Measurements from ENCODE around the gene BMX. TPM values are rescaled to one million over a fixed set of nuclear protein-coding genes. Genes with fewer than 3 reads are reported as not detected.

BMX gene
- total and polyA plus RNA-seq, 2 donors (not counting 1 experiment from before 2014, with no cell fraction given), result not detected

DNA sequence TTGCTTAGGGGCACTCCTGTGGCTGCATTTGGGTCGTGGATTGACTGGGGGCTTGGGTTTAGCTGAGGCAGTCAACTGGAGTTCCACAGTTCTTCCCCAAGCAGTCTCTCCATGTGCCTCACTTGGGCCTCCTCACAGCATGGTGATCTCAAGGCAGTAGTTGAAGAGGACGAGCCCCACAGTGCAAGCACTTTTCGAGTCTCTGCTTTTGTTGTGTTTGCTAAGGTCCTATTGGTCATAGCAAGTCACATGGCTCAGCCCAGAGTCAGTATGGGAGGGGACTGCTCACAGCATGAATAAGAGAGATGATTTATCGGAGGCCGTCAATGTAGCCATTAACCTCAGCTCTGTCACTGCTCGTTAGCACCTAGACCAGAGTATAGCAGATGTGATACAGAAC is 29.7 kb downstream of the BMX start:
- CTCF ChIA-PET, result no interaction called here
- ATAC-seq (ENCODE audit: low read depth), result no peak
- intact Hi-C loops (cut with micrococcal nuclease), result no loop called here
- Histone ChIP-seq H3K79me2 (ENCODE audit: control insufficient read depth, insufficient read depth, low read length) (no peaks in the 10 kb centered on the region), H3K4me3 (ENCODE audit: control extremely low read depth in 1 of 5, extremely low read depth in 1 of 5, insufficient read depth in 1 of 5, low read depth in 2 of 5, low read length in 4 of 5) (no peak overlapping the region), H2AFZ (ENCODE audit: insufficient read depth, low read depth, low read length, poor library complexity, severe bottlenecking) (no peak overlapping the region), H3K9ac (ENCODE audit: low read length) (no peak overlapping the region), H4K20me1 (ENCODE audit: control insufficient read depth, insufficient read depth, low read length, poor library complexity, severe bottlenecking) (no peaks in the 10 kb centered on the region), H3K4me2 (replicated peaks; ENCODE audit: low read depth, low read length, poor library complexity, severe bottlenecking) (no peak overlapping the region), H3K27me3 (replicated peaks in 1 of 4; ENCODE audit: control extremely low read depth in 1 of 4, control insufficient read depth in 3 of 4, insufficient read depth in 4 of 4, low read length in 3 of 4) (peaks cover 0 to 6% (median 0%) of the 10 kb centered on the region in 4 experiments), H3K9me3 (ENCODE audit: control extremely low read depth in 1 of 3, control insufficient read depth in 2 of 3, insufficient read depth in 1 of 3, low read length in 2 of 3) (no peaks in the 10 kb centered on the region), H3K36me3 (replicated peaks in 1 of 2; ENCODE audit: control extremely low read depth in 1 of 2, control insufficient read depth in 1 of 2, extremely low read depth in 1 of 2, insufficient read depth in 2 of 2, low read length in 1 of 2) (no peaks in the 10 kb centered on the region), H3K4me1 (ENCODE audit: control insufficient read depth in 2 of 2, insufficient read depth in 2 of 2, low read length in 2 of 2) (no peaks in the 10 kb centered on the region), H3K27ac (ENCODE audit: low read length in 2 of 2) (no peak overlapping the region)
- WGBS (ENCODE audit: insufficient coverage), result 100% methylated on average over 1 of the region's 6 CpGs
- Mint-ChIP-seq H3K9me3 (ENCODE audit: insufficient read depth) (no peaks in the 10 kb centered on the region), H3K27me3 (no peaks in the 10 kb centered on the region), H3K27ac (no peak overlapping the region), H3K4me1 (no peaks in the 10 kb centered on the region), H3K4me3 (no peak overlapping the region)
- TF ChIP-seq, protein P1, sequence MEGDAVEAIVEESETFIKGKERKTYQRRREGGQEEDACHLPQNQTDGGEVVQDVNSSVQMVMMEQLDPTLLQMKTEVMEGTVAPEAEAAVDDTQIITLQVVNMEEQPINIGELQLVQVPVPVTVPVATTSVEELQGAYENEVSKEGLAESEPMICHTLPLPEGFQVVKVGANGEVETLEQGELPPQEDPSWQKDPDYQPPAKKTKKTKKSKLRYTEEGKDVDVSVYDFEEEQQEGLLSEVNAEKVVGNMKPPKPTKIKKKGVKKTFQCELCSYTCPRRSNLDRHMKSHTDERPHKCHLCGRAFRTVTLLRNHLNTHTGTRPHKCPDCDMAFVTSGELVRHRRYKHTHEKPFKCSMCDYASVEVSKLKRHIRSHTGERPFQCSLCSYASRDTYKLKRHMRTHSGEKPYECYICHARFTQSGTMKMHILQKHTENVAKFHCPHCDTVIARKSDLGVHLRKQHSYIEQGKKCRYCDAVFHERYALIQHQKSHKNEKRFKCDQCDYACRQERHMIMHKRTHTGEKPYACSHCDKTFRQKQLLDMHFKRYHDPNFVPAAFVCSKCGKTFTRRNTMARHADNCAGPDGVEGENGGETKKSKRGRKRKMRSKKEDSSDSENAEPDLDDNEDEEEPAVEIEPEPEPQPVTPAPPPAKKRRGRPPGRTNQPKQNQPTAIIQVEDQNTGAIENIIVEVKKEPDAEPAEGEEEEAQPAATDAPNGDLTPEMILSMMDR (IDR thresholded peaks at IDR 0.05), result no peak
- no peak for TF ChIP-seq EZH2 (IDR thresholded peaks at IDR 0.05; ENCODE audit: borderline replicate concordance, insufficient read depth, low read depth, low read length, poor library complexity, severe bottlenecking)
- no peak for DNase-seq
- POLR2A ChIA-PET, result no interaction called here

DNA sequence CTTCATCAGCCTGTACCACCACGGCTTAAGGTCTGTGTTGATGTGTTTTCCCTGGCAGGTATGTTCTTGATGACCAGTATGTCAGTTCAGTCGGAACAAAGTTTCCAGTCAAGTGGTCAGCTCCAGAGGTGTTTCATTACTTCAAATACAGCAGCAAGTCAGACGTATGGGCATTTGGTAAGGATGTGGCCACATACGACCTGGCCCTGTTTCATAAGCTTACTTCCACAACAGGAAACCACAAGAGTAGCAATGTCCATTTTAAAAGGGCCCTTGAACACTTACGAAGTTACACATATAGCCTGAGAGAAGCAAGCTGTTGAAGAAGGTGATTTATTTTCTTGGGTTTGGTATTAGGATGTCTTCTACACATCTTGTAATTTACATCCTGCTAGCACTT is 46.1 kb downstream of the BMX start:
- ChIA-PET POLR2A (no interaction called here), CTCF (no interaction called here)
- Mint-ChIP-seq H3K27me3 (no peaks in the 10 kb centered on the region), H3K27ac (no peak overlapping the region), H3K4me3 (no peak overlapping the region), H3K9me3 (ENCODE audit: insufficient read depth) (no peaks in the 10 kb centered on the region), H3K4me1 (no peaks in the 10 kb centered on the region)
- H3K27ac ChIP-seq (ENCODE audit: low read length in 2 of 2), result no peak overlapping the region
- DNase-seq (no peak), ATAC-seq (ENCODE audit: low read depth) (no peak)
- no peaks in the 10 kb centered on the region for H3K9me3 ChIP-seq (ENCODE audit: control extremely low read depth in 1 of 3, control insufficient read depth in 2 of 3, insufficient read depth in 1 of 3, low read length in 2 of 3)
- no peak overlapping the region for H3K4me2 ChIP-seq (replicated peaks; ENCODE audit: low read depth, low read length, poor library complexity, severe bottlenecking)
- no peaks in the 10 kb centered on the region for H3K4me1 ChIP-seq (ENCODE audit: control insufficient read depth in 2 of 2, insufficient read depth in 2 of 2, low read length in 2 of 2)
- H3K36me3 ChIP-seq (replicated peaks in 1 of 2; ENCODE audit: control extremely low read depth in 1 of 2, control insufficient read depth in 1 of 2, extremely low read depth in 1 of 2, insufficient read depth in 2 of 2, low read length in 1 of 2), result no peaks in the 10 kb centered on the region
- H4K20me1 ChIP-seq (ENCODE audit: control insufficient read depth, insufficient read depth, low read length, poor library complexity, severe bottlenecking), result no peaks in the 10 kb centered on the region
- WGBS (ENCODE audit: insufficient coverage), result no CpG with 5 or more reads among the region's 5 CpGs
- H2AFZ ChIP-seq (ENCODE audit: insufficient read depth, low read depth, low read length, poor library complexity, severe bottlenecking), result no peak overlapping the region
- H3K79me2 ChIP-seq (ENCODE audit: control insufficient read depth, insufficient read depth, low read length), result no peaks in the 10 kb centered on the region
- no peak for TF ChIP-seq EZH2 (IDR thresholded peaks at IDR 0.05; ENCODE audit: borderline replicate concordance, insufficient read depth, low read depth, low read length, poor library complexity, severe bottlenecking)
- TF ChIP-seq, protein P1 (IDR thresholded peaks at IDR 0.05), result no peak
- no peak overlapping the region for H3K9ac ChIP-seq (ENCODE audit: low read length)
- no peaks in the 10 kb centered on the region for H3K27me3 ChIP-seq (replicated peaks in 1 of 4; ENCODE audit: control extremely low read depth in 1 of 4, control insufficient read depth in 3 of 4, insufficient read depth in 4 of 4, low read length in 3 of 4)
- no peak overlapping the region for H3K4me3 ChIP-seq (ENCODE audit: control extremely low read depth in 1 of 5, extremely low read depth in 1 of 5, insufficient read depth in 1 of 5, low read depth in 2 of 5, low read length in 4 of 5)
- intact Hi-C loops (cut with micrococcal nuclease), result no loop called here

Measured in B cell (primary cell).